ENCODE measurements around the gene KDM1B.
"Not testable (repeated sequence)": the region's sequence is repeated elsewhere in the genome, so short reads cannot be mapped to it uniquely, and the experiment has no call there.

KDM1B gene

DNA sequence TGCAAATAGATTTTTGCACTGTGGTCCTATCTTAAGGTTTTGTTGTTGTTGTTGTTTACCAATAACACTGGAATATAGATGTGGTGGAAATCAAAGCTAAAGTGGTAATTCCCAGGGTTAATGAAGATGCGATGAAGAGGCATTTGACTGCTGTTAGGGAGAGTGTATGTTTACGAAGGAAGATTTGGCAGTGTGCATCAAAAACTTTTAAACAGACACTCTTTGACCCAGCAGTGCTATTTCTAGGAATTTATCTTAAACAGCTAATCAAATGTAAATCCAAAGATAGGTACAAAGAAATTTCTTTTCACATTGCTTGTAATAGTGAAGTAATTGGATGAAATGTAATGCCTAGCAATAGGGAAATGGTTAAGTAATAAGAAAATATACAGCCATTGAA lies 34.0 kb downstream of the KDM1B start:
- DNase-seq, result no peak

- DNase-seq, result no peak
Measured at GRCh38 chr6:18192026-18192425, 36.8 kb downstream of the KDM1B start.

- no peak for DNase-seq
Measured at GRCh38 chr6:18203786-18204185, 48.6 kb downstream of the KDM1B start.

DNA sequence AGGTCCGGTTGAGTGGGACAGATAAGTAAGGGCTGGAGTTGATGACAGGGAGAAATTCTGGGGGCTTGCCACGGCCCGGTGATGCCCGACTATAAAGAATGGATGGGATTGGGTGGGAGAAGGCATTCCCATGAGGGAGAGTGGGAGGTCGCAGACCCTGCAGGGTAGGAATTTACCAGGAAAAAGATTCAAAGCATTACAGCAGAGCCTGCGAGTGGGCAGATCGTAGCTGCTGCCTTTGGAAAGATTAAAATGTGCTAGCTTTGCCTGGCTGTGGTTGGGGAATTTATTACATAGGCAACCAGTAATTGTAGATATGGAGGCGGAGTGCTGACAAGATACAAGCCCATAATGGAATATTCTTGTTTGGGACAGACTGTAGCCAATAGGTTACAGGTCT lies 49.5 kb downstream of the KDM1B start:
- DNase-seq, result no peak

GRCh38 chr6:18206591-18206990 lies 51.4 kb downstream of the KDM1B start:
- no peak for DNase-seq

GRCh38 chr6:18207438-18207837 lies 52.2 kb downstream of the KDM1B start:
- DNase-seq, result no peak

- no peak for DNase-seq
Measured at GRCh38 chr6:18207949-18208348, 52.7 kb downstream of the KDM1B start.

DNA sequence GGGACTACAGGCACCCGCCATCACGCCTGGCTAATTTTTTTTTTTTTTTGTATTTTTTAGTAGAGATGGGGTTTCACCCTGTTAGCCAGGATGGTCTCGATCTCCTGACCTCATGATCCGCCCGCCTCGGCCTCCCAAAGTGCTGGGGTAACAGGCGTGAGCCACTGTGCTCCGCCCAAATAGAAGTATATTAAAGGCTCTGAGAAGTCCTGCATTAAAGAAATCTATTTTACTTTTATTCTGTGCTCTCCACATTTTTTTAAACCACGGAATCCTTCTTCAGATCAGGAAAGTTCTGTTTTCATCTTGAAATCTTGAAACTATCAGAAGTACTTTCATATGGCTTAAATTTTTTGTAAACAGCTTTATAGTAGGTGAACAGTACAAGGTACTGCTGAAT lies 53.6 kb downstream of the KDM1B start:
- not testable (repeated sequence) for DNase-seq

DNA sequence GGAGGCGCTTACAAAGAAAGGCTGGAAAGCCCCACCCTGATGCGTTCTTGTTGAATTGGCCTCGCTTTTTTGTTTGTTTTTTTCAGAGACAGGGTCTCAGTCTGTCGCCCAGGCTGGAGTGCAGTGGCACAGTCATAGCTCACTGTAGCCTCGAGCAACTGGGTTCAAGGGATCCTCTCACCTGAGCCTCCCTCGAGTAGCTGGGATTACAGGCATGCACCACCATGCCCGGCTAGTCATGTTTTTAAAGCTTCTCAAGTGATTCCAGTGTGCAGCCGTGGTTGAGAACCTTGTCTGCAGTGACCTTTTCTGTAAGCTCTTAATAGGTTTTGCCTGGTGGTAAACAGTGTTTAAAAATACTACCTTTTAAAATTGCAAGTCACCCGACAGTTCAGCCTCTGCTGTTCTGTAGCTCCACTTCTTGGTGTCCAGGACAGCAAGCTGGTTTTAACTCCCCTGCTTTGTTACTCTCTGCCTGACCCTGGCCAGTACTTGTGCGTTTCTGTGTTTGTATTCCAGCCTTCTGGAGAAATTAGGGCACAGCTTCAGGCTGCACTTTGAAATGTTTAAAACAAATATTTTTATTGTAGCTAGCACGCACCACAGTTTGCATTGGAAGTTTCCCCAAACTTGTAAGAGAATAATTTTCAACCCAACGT lies 54.4 kb downstream of the KDM1B start:
- DNase-seq, result no peak

DNA sequence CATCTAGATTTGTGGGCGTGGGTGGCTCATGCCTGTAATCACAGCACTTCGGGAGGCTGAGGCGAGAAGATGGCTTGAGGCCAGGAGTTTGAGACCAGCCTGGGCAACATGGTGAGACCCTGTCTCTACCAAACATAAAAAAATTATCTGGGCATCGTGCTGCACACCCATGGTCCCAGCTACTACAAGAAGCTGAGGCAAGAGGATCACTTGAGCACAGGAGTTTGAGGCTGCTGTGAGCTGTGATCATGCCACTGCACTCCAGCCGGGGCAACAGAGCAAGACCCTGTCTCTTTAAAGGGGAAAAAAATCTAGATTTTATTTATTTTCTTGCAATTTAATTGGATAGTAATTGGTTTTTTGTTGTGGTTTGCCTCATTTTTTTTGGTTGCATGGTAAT lies 55.5 kb downstream of the KDM1B start:
- DNase-seq, result no peak

DNA sequence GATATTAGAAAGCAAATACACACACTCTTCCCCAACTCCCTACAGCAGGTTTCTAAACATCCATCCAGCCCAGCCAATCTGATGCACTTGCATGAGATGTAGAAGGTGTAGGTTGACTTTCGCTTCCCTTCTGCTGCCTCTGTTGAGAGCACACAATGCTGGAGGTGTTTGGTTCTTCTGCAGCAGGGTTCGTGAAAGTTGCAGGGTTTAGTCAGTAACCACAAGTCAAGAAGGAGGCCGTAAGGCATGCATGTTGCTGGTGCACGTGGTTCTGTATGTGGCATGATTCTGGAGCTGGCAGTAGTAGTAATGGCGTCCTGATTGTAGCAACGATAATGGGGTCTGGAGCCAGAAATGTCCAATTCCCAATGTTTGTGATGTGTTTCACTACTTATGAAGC lies 56.1 kb downstream of the KDM1B start:
- no peak for DNase-seq

DNA sequence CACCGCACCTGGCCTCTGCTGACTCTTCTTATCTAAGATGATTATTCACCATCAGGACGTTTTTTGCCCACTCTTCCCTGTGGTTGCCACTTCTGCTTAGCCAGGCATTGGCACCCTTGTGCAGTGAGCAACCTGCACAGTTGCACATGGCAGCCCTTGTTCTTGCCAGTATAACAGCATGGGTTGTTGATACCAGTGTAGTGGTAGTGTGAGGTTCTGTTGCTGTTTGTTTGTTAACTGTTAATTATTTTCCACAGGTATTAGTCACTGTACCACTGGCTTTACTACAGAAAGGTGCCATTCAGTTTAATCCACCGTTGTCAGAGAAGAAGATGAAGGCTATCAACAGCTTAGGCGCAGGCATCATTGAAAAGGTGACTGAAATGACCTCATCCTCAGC lies 57.0 kb downstream of the KDM1B start:
- DNase-seq, result no peak

DNA sequence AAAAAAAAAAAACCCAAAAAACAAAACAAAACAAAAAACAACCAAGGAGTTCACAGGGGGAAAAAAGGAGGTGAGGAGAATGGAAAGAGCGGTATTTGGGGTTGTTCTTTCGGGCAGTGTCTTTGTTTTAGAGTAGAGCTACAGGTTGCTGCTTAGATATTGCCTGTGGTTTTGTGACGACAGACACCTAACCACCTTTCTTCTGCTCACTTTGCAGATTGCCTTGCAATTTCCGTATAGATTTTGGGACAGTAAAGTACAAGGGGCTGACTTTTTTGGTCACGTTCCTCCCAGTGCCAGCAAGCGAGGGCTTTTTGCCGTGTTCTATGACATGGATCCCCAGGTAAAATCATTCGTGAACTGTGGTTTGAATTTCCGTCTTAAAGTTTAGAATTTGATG lies 58.2 kb downstream of the KDM1B start:
- DNase-seq, result no peak

- no peak for DNase-seq
Measured at GRCh38 chr6:18214003-18214402, 58.8 kb downstream of the KDM1B start.

- DNase-seq, result no peak
Measured at GRCh38 chr6:18215436-18215835, 60.2 kb downstream of the KDM1B start.

- no peak for DNase-seq
Measured at GRCh38 chr6:18216411-18216810, 61.2 kb downstream of the KDM1B start.

DNA sequence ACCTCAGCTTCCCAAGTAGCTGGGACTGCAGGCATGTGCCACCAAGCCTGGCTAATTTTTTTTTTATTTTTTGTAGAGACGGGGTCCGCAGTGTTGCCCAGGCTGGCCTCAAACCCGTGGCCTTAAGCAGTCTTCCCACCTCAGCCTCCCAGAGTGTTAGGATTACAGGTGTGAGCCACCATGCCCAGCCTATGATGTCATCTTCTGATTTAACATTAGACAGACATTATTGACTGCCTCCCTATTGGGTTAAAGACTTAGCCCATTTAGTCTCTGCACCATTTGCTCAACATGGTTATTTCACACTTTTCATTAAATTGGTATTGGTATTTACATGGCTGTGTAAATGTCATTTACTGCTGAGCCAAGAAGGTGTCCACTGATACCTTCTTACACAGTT lies 63.0 kb downstream of the KDM1B start:
- no peak for DNase-seq

DNA sequence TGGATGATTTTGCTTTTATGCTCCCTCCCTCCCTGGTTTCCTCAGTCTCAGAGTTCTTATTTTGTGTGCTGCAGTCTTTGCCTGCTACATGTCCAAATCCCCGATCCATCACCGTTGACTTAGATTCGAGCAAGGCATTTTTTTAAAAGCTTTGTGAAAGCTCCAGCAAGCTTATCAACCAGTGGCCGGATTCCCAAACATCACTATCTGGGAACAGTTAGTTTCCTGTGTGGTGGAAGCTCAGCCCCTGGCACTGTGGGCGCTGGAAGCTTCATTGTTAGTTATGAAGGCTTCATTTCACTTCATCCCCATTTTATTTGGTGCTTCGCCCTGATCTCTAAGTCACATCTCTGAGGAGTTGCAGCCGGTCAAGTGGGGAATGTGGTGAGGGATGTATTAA lies 64.4 kb downstream of the KDM1B start:
- DNase-seq, result no peak

DNA sequence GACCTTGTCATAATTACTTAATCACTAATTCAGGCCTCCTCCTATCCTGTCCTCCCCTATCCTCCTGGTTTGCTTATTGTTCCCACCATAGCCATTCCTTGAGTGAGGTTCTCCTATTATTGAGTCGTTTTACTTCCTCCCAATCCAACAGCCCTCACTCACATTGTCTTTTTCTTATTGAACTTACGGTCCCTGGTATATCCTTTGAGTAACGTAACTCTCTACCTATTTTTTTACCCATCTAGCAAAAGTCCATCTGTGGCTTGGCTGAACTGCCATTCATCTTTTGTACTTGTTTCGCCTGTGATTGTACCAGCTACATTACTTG lies 66.0 kb downstream of the KDM1B start:
- DNase-seq, result no peak

DNA sequence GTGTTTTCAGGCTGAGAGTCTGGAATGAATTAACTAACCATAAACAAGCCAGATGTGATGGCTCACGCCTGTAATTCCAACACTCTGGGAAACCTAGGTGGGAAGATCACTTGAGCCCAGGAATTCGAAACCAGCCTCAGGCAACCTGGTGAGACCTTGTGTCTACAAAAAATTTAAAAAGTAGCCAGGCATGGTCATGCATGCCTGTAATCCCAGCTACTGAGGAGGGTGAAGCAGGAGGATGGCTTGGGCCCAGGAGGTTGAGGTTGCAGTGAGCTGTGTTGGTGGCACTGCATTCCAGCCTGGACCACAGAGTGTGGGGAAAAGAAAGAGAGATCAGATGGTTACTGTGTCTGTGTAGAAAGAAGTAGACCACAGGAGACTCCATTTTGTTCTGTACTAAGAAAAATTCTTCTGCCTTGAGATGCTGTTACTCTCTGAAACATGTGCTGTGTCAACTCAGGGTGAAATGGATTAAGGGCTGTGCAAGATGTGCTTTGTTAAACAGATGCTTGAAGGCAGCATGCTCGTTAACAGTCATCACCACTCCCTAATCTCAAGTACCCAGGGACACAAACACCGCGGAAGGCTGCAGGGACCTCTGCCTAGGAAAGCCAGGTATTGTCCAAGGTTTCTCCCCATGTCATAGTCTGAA lies 71.4 kb downstream of the KDM1B start:
- not testable (repeated sequence) for DNase-seq

DNA sequence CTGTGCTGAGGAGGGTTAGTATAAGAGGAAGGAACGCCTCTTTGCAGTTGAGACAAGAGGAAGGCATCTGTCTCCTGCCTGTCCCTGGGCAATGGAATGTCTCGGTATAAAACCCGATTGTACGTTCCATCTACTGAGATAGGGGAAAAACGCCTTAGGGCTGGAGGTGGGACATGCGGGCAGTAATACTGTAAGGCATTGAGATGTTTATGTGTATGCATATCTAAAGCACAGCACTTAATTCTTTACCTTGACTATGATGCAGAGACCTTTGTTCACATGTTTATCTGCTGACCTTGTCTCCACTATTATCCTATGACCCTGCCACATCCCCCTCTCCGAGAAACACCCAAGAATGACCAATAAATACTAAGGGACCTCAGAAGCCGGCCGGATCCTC lies 71.9 kb downstream of the KDM1B start:
- not testable (repeated sequence) for DNase-seq

- DNase-seq, result not testable (repeated sequence)
Measured at GRCh38 chr6:18228590-18228989, 73.4 kb downstream of the KDM1B start.

- DNase-seq, result not testable (repeated sequence)
Measured at GRCh38 chr6:18231856-18232255, 76.6 kb downstream of the KDM1B start.

GRCh38 chr6:18233770-18234169 lies 78.5 kb downstream of the KDM1B start:
- DNase-seq, result not testable (repeated sequence)

DNA sequence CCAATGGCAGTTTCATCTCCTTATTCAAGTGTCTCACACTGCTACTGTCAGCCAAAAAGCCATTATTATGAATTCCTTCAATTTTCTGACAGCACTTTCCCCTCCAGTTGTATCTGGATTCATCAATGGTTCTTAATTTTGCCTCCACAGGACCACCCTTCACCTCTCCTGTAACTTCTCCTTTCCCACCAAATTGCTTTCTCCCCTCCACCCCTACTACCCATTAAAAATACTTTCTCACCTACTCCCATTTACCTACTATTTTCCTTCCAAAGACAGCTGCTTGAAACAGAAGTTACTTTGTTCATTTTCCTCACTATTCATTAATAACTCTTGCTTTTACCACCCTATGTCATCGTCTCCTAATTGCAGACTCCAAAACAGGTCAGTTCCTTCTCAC lies 79.3 kb downstream of the KDM1B start:
- DNase-seq, result no peak

All from NCI-H446 (cell line).